HCT116 (cell line): Measurements from ENCODE around the gene TRIM37. TPM values are rescaled to one million over a fixed set of nuclear protein-coding genes. Genes with fewer than 3 reads are reported as not detected.

Experiments
- ATAC-seq: fragments of 200-7000 bp; cut with Tn5 transposase; 2 replicates; pipeline ENCODE4 v1.9.1; 2020; ENCODE audit warnings: mild to moderate bottlenecking, moderate library complexity
- BruUV-seq: library from RNA; stranded (reverse); fragments of 400-500 nt; replicated peaks from 2 replicates; lab custom pipeline; 2021; lab: Mats Ljungman, UMichigan
- CTCF ChIA-PET: fragments of 300-600 bp; sonication (Branson Sonifier 250); formaldehyde crosslinking; loops from one replicate; lab custom pipeline; 2021; ENCODE audit warnings: antibody characterized with exemption; lab: Charles Lee
- POLR2A ChIA-PET: fragments of 300-600, 350-600 bp; sonication (Branson Sonifier 250); formaldehyde crosslinking; loops from one replicate; lab custom pipeline; 2021; ENCODE audit warnings: antibody characterized with exemption; lab: Charles Lee
- RAD21 ChIA-PET, 2 experiments: fragments of 300-600 bp; sonication (Branson Sonifier 250); formaldehyde crosslinking; loops; one replicate each; lab custom pipeline; 2023; ENCODE audit warnings: low total read pairs in 2 of 2; ENCODE audit not compliant: uncharacterized antibody in 2 of 2, unreplicated experiment in 2 of 2, low non-redundant PET in 1 of 2; lab: Charles Lee
- DNase-seq: peaks from one replicate; pipeline ENCODE4 v3.0.0-alpha.2; 2010; ENCODE audit warnings: low read depth, low spot score
- H2AFZ ChIP-seq: fragments of 200-600 bp; shearing (Covaris generic), sonication (generic); 2 replicates; pipeline ENCODE4 v1.6.1; 2017; ENCODE audit warnings: low read depth, mixed run types, mixed read lengths, antibody characterized with exemption, low read length; ENCODE audit not compliant: poor library complexity, severe bottlenecking
- H3K27ac ChIP-seq: 2 replicates; pipeline ENCODE4 v1.5.1; 2012; ENCODE audit warnings: low read depth, low read length
- H3K27me3 ChIP-seq: fragments of 200-600 bp; sonication (generic); 2 replicates; pipeline ENCODE4 v1.6.1; 2016; ENCODE audit warnings: mixed run types, low read length, mixed read lengths; ENCODE audit not compliant: insufficient read depth
- H3K36me3 ChIP-seq, 2 experiments: fragments of 200-500 bp in 1 of 2; fragments of 200-600 bp in 1 of 2; sonication (Bioruptor generic) in 1 of 2; sonication (generic) in 1 of 2; 2 replicates each; pipeline versions ENCODE4 v1.5.1 to v1.6.1; 2014 to 2016; ENCODE audit warnings: low read length in 2 of 2, inconsistent platforms in 1 of 2, mixed read lengths in 1 of 2, mixed run types in 1 of 2; ENCODE audit not compliant: insufficient read depth in 2 of 2, control insufficient read depth in 1 of 2
- H3K4me1 ChIP-seq, 2 experiments: fragments of 200-600 bp in 1 of 2; sonication (generic) in 1 of 2; 2 replicates each; pipeline versions ENCODE4 v1.5.1 to v1.6.1; 2012 to 2017; ENCODE audit warnings: low read length in 2 of 2, inconsistent platforms in 1 of 2, mild to moderate bottlenecking in 1 of 2, mixed read lengths in 1 of 2, mixed run types in 1 of 2, moderate library complexity in 1 of 2; ENCODE audit not compliant: insufficient read depth in 2 of 2, control insufficient read depth in 1 of 2
- H3K4me2 ChIP-seq: fragments of 200-600 bp; sonication (generic); 2 replicates; pipeline ENCODE4 v1.6.1; 2017; ENCODE audit warnings: mixed run types, low read length, mixed read lengths
- H3K4me3 ChIP-seq, 2 experiments: fragments of 200-600 bp in 1 of 2; sonication (generic) in 1 of 2; replicated peaks in 1 of 2; 2 replicates each; pipeline ENCODE4 v1.5.1; 2011 to 2016; ENCODE audit warnings: low read length in 2 of 2, control low read depth in 1 of 2, low read depth in 1 of 2, mild to moderate bottlenecking in 1 of 2, mixed read lengths in 1 of 2, mixed run types in 1 of 2
- H3K79me2 ChIP-seq: fragments of 200-600 bp; sonication (generic); 2 replicates; pipeline ENCODE4 v1.6.1; 2017; ENCODE audit warnings: mild to moderate bottlenecking, mixed run types, low read length, moderate library complexity, mixed read lengths; ENCODE audit not compliant: insufficient read depth
- H3K9ac ChIP-seq: fragments of 200-600 bp; sonication (generic); 2 replicates; pipeline ENCODE4 v1.6.1; 2016; ENCODE audit warnings: low read length, mixed read lengths
- H3K9me2 ChIP-seq: fragments of 200-600 bp; sonication (generic), shearing (Covaris generic); 2 replicates; pipeline ENCODE4 v1.6.1; 2017; ENCODE audit warnings: mixed run types, mild to moderate bottlenecking, moderate library complexity; ENCODE audit not compliant: insufficient read depth
- H3K9me3 ChIP-seq, 2 experiments: fragments of 200-500 bp in 1 of 2; fragments of 200-600 bp in 1 of 2; sonication (Bioruptor generic) in 1 of 2; sonication (generic) in 1 of 2; 2 replicates each; pipeline ENCODE4 v1.6.1; 2014 to 2017; ENCODE audit warnings: low read length in 2 of 2, mixed read lengths in 2 of 2, inconsistent platforms in 1 of 2, low read depth in 1 of 2, mild to moderate bottlenecking in 1 of 2, mixed run types in 1 of 2, moderate library complexity in 1 of 2; ENCODE audit not compliant: control insufficient read depth in 1 of 2, insufficient read depth in 1 of 2
- H4K20me1 ChIP-seq: fragments of 200-600 bp; sonication (generic), shearing (Covaris generic); 2 replicates; pipeline ENCODE4 v1.6.1; 2017; ENCODE audit warnings: mixed run types, mild to moderate bottlenecking, moderate library complexity; ENCODE audit not compliant: insufficient read depth
- ATF3 ChIP-seq: IDR thresholded peaks from 2 replicates; pipeline ENCODE4 v1.6.1; 2012
- CEBPB ChIP-seq: IDR thresholded peaks from 2 replicates; pipeline ENCODE4 v1.6.1; 2012; ENCODE audit warnings: low read depth
- CTCF ChIP-seq, 3 experiments: fragments of 200-600 bp in 1 of 3; sonication (generic) in 1 of 3; IDR thresholded peaks in 2 of 3; conservative IDR thresholded peaks in 1 of 3; 2 replicates each; pipeline ENCODE4 v1.5.1; 2012 to 2017; ENCODE audit warnings: low read depth in 2 of 3, low read length in 2 of 3, antibody characterized with exemption in 1 of 3, borderline replicate concordance in 1 of 3, control low read depth in 1 of 3, mild to moderate bottlenecking in 1 of 3, mixed read lengths in 1 of 3, mixed run types in 1 of 3, moderate library complexity in 1 of 3; ENCODE audit not compliant: insufficient read depth in 1 of 3
- EZH2phosphoT487 ChIP-seq: fragments of 200-600 bp; IDR thresholded peaks from 2 replicates; pipeline ENCODE4 v1.6.1; 2018; ENCODE audit warnings: antibody characterized with exemption, borderline replicate concordance
- JUND ChIP-seq: IDR thresholded peaks from 2 replicates; pipeline ENCODE4 v1.6.1; 2012
- MAX ChIP-seq: IDR thresholded peaks from 2 replicates; pipeline ENCODE4 v1.6.1; 2012
- POLR2A ChIP-seq: IDR thresholded peaks from 2 replicates; pipeline ENCODE4 v1.7.0; 2011; ENCODE audit warnings: borderline replicate concordance; ENCODE audit not compliant: insufficient read depth, insufficient read length; ENCODE audit errors: extremely low read depth
- POLR2AphosphoS5 ChIP-seq: IDR thresholded peaks from 2 replicates; pipeline ENCODE4 v1.6.1; 2011; ENCODE audit warnings: mild to moderate bottlenecking, low read depth, low read length, moderate library complexity
- RAD21 ChIP-seq: IDR thresholded peaks from 2 replicates; pipeline ENCODE4 v1.6.1; 2012; ENCODE audit warnings: low read depth, mild to moderate bottlenecking
- SP1 ChIP-seq: IDR thresholded peaks from 2 replicates; pipeline ENCODE4 v1.6.1; 2012; ENCODE audit warnings: low read depth
- TCF7L2 ChIP-seq: IDR thresholded peaks from 2 replicates; pipeline ENCODE4 v1.7.0; 2011; ENCODE audit warnings: borderline replicate concordance, inconsistent platforms; ENCODE audit not compliant: insufficient read depth, insufficient read length; ENCODE audit errors: extremely low read depth
- YY1 ChIP-seq: IDR thresholded peaks from 2 replicates; pipeline ENCODE4 v1.6.1; 2011; ENCODE audit warnings: low read length, low read depth, moderate library complexity, mild to moderate bottlenecking; ENCODE audit not compliant: insufficient replicate concordance; ENCODE audit errors: extremely low read depth
- ZBTB33 ChIP-seq: IDR thresholded peaks from 2 replicates; pipeline ENCODE4 v1.6.1; 2011; ENCODE audit warnings: mild to moderate bottlenecking, low read length, moderate library complexity; ENCODE audit not compliant: insufficient replicate concordance; ENCODE audit errors: extremely low read depth
- ZNF274 ChIP-seq: fragments of 200-500 bp; sonication (Bioruptor generic); IDR thresholded peaks from 2 replicates; pipeline ENCODE4 v1.6.1; 2014; ENCODE audit warnings: mild to moderate bottlenecking, low read depth, low read length, inconsistent platforms
- intact Hi-C: fragments of 100-400 bp; cut with micrococcal nuclease; formaldehyde crosslinking; loops from 2 replicates; pipeline ENCODE4 v1.10.0; 2022
- total RNA-seq: library from RNA; stranded (reverse); gene quantifications from one replicate; pipeline ENCODE4 v1.2.1, GENCODE V29; 2021; ENCODE audit not compliant: unreplicated experiment

Gene TRIM37
- total RNA-seq, 1 experiment from 2014 or later, result 55.7 TPM

GRCh38 chr17:59002848-59003247 is 103.8 kb downstream of the TRIM37 start:
- POLR2A ChIA-PET, result no interaction called here
- intact Hi-C loops, result loop anchor here (10.0 kb wide), 1 partner anchor 688 kb away; no protein-coding TSS in a partner anchor

GRCh38 chr17:59002126-59002525 is 104.6 kb downstream of the TRIM37 start:
- no peak for DNase-seq
- Histone ChIP-seq H3K79me2 (no peaks in the 10 kb centered on the region), H2AFZ (no peak overlapping the region), H3K36me3 (peaks cover 9 to 17% of the 10 kb centered on the region in 2 experiments; a peak in 3 of 4 replicates), H3K9me3 (no peaks in the 10 kb centered on the region), H4K20me1 (no peaks in the 10 kb centered on the region; the same call in 1 of the 2 replicates), H3K4me2 (no peak overlapping the region), H3K27ac (no peak overlapping the region), H3K9me2 (no peaks in the 10 kb centered on the region), H3K4me1 (no peaks in the 10 kb centered on the region), H3K27me3 (no peaks in the 10 kb centered on the region), H3K9ac (no peak overlapping the region), H3K4me3 (no peak overlapping the region)
- POLR2A ChIA-PET, result no interaction called here
- no TSS peak for BruUV-seq
- ATAC-seq, result no peak
- intact Hi-C loops, result loop anchor here (10.0 kb wide), 1 partner anchor 687 kb away; no protein-coding TSS in a partner anchor
- CTCF ChIA-PET, result interaction anchor here (5.5 kb wide), 1 partner anchor 291 kb away, joined by 101 read pairs; no protein-coding TSS in a partner anchor
- RAD21 ChIA-PET, result interaction anchor here in 1 of 2 experiments (1.2 kb wide), 1 partner anchor 132 kb away, joined by 3 read pairs; no protein-coding TSS in a partner anchor
- TF ChIP-seq TCF7L2, result no peak
- TF ChIP-seq JUND, result no peak
- TF ChIP-seq EZH2phosphoT487, result no peak
- no peak for TF ChIP-seq RAD21
- no peak for TF ChIP-seq CTCF (IDR thresholded peaks at IDR 0.05 in 2 of 3, conservative IDR thresholded peaks at IDR 0.05 in 1 of 3; ENCODE audit: borderline replicate concordance in 1 of 3, insufficient read depth in 1 of 3, low read depth in 2 of 3, low read length in 2 of 3)
- TF ChIP-seq POLR2AphosphoS5, result no peak
- TF ChIP-seq POLR2A, result no peak
- TF ChIP-seq ZBTB33, result no peak
- no peak for TF ChIP-seq YY1

More at GRCh38 chr17:59002848-59003247, 103.8 kb downstream of the TRIM37 start:
- Histone ChIP-seq H3K9ac (no peak overlapping the region), H3K27ac (no peak overlapping the region), H4K20me1 (no peaks in the 10 kb centered on the region; the same call in 1 of the 2 replicates), H3K9me2 (no peaks in the 10 kb centered on the region), H3K79me2 (no peaks in the 10 kb centered on the region), H2AFZ (no peak overlapping the region), H3K36me3 (peaks cover 9 to 17% of the 10 kb centered on the region in 2 experiments; a peak in 3 of 4 replicates), H3K4me1 (no peaks in the 10 kb centered on the region), H3K27me3 (no peaks in the 10 kb centered on the region), H3K9me3 (no peaks in the 10 kb centered on the region), H3K4me3 (no peak overlapping the region), H3K4me2 (no peak overlapping the region)
- no TSS peak for BruUV-seq
- DNase-seq, result no peak
- ATAC-seq, result no peak
- TF ChIP-seq YY1 (no peak), SP1 (no peak), MAX (no peak), ZNF274 (no peak), TCF7L2 (no peak), CEBPB (no peak), ATF3 (no peak)
- ChIA-PET CTCF (interaction anchor here (1.3 to 5.5 kb wide), 3 partner anchors 292 to 482 kb away, joined by 4 to 101 read pairs (median 14); no protein-coding TSS in a partner anchor), RAD21 (interaction anchor here in 1 of 2 experiments (1.2 kb wide), 1 partner anchor 133 kb away, joined by 3 read pairs; no protein-coding TSS in a partner anchor)
